ENCODE data around the gene ADAM10. TPM values are rescaled to one million over a fixed set of nuclear protein-coding genes. Genes with fewer than 3 reads are reported as not detected.

ADAM10 gene
- total RNA-seq, 1 experiment from 2014 or later, result 91.3 TPM

DNA sequence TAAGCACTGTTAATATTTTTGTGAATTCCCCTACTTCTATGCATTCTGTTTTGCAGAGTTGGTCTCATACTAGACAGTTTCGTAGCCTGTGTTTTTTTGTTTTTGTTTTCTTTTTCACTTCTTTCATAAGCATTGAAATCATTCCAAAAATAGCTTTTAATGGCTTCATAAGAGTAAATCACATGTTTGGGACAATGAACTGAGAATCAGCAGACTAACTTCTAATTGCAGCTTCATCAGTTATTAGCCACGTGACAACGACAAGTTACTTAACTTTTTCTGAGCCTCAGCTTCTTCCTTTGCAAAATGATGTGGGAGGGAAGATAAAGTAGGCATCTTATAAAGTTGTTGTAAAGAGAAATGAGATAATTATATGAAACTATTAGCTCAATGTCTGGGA, 193.0 kb downstream of the ADAM10 start:
- POLR2A ChIA-PET (ENCODE audit: unreplicated experiment), result interaction anchor here (0.6 kb wide), 1 partner anchor 116 kb away, joined by 14 read pairs; no protein-coding TSS in a partner anchor
- BruUV-seq (replicated peaks), result no TSS peak
- intact Hi-C loops (cut with micrococcal nuclease), result no loop called here

DNA sequence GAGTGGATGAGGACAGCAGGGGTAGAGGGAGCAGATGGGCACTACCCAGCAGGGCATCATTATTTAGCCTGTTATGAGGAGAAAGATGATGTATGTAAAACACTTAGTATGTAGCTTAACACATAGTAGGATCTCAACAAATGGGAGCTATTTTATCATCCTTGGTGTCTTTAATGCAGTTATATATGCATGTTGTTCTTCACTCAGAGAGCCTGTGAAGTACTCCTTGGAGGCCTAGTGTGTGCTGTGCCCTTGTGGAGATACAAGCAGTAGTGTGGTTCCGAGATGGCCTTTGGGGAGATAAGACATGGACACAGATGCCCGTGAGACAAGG, 193.5 kb downstream of the ADAM10 start:
- no peaks in the 10 kb centered on the region for H3K9me2 ChIP-seq (replicated peaks; ENCODE audit: low read length)
- ATAC-seq, result no peak
- intact Hi-C loops (cut with micrococcal nuclease), result no loop called here
- no peaks in the 10 kb centered on the region for H3K27me3 ChIP-seq (ENCODE audit: low read length)
- no peak overlapping the region for H3K4me2 ChIP-seq (ENCODE audit: low read length)
- ChIA-PET CTCF (no interaction called here), POLR2A (ENCODE audit: unreplicated experiment) (no interaction called here)
- H3K4me3 ChIP-seq (ENCODE audit: low read length), result no peak overlapping the region
- H3K9ac ChIP-seq (ENCODE audit: low read length), result no peak overlapping the region
- H3K79me2 ChIP-seq (ENCODE audit: low read length), result no peaks in the 10 kb centered on the region
- H3K9me3 ChIP-seq (ENCODE audit: low read length), result no peaks in the 10 kb centered on the region
- no peak for DNase-seq
- BruUV-seq (replicated peaks), result no TSS peak
- H4K20me1 ChIP-seq (ENCODE audit: low read length), result no peaks in the 10 kb centered on the region
- H3F3A ChIP-seq (ENCODE audit: low read length, unreplicated experiment), result no peaks in the 10 kb centered on the region
- TF ChIP-seq, protein P1, sequence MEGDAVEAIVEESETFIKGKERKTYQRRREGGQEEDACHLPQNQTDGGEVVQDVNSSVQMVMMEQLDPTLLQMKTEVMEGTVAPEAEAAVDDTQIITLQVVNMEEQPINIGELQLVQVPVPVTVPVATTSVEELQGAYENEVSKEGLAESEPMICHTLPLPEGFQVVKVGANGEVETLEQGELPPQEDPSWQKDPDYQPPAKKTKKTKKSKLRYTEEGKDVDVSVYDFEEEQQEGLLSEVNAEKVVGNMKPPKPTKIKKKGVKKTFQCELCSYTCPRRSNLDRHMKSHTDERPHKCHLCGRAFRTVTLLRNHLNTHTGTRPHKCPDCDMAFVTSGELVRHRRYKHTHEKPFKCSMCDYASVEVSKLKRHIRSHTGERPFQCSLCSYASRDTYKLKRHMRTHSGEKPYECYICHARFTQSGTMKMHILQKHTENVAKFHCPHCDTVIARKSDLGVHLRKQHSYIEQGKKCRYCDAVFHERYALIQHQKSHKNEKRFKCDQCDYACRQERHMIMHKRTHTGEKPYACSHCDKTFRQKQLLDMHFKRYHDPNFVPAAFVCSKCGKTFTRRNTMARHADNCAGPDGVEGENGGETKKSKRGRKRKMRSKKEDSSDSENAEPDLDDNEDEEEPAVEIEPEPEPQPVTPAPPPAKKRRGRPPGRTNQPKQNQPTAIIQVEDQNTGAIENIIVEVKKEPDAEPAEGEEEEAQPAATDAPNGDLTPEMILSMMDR (conservative IDR thresholded peaks at IDR 0.05; ENCODE audit: low read depth, low read length), result no peak
- no peak for TF ChIP-seq EZH2phosphoT487 (IDR thresholded peaks at IDR 0.05; ENCODE audit: borderline replicate concordance, low read length)
- no peak for TF ChIP-seq EZH2 (IDR thresholded peaks at IDR 0.05; ENCODE audit: low read length, unreplicated experiment)
- no peaks in the 10 kb centered on the region for H3K36me3 ChIP-seq (ENCODE audit: low read depth, low read length)
- H3K4me1 ChIP-seq (ENCODE audit: insufficient read depth, low read length), result peaks cover 16% of the 10 kb centered on the region
- no peak overlapping the region for H2AFZ ChIP-seq (ENCODE audit: low read length)
- H3K27ac ChIP-seq (ENCODE audit: low read length), result no peak overlapping the region

More for the DNA sequence above, 193.0 kb downstream of the ADAM10 start:
- H3K27ac ChIP-seq (ENCODE audit: low read length), result no peak overlapping the region
- CTCF ChIA-PET, result no interaction called here
- no peaks in the 10 kb centered on the region for H3K27me3 ChIP-seq (ENCODE audit: low read length)
- H3K9ac ChIP-seq (ENCODE audit: low read length), result no peak overlapping the region
- H3K9me2 ChIP-seq (replicated peaks; ENCODE audit: low read length), result no peaks in the 10 kb centered on the region
- H2AFZ ChIP-seq (ENCODE audit: low read length), result no peak overlapping the region
- H3F3A ChIP-seq (ENCODE audit: low read length, unreplicated experiment), result no peaks in the 10 kb centered on the region
- no peaks in the 10 kb centered on the region for H3K79me2 ChIP-seq (ENCODE audit: low read length)
- H4K20me1 ChIP-seq (ENCODE audit: low read length), result no peaks in the 10 kb centered on the region
- no peaks in the 10 kb centered on the region for H3K36me3 ChIP-seq (ENCODE audit: low read depth, low read length)
- peaks cover 10% of the 10 kb centered on the region for H3K4me1 ChIP-seq (ENCODE audit: insufficient read depth, low read length)
- no peak for ATAC-seq
- H3K9me3 ChIP-seq (ENCODE audit: low read length), result no peaks in the 10 kb centered on the region
- DNase-seq, result no peak
- no peak overlapping the region for H3K4me3 ChIP-seq (ENCODE audit: low read length)
- no peak for TF ChIP-seq EZH2 (IDR thresholded peaks at IDR 0.05; ENCODE audit: low read length, unreplicated experiment)
- no peak for TF ChIP-seq EZH2phosphoT487 (IDR thresholded peaks at IDR 0.05; ENCODE audit: borderline replicate concordance, low read length)
- TF ChIP-seq, protein P1 (conservative IDR thresholded peaks at IDR 0.05; ENCODE audit: low read depth, low read length), result no peak
- H3K4me2 ChIP-seq (ENCODE audit: low read length), result no peak overlapping the region

DNA sequence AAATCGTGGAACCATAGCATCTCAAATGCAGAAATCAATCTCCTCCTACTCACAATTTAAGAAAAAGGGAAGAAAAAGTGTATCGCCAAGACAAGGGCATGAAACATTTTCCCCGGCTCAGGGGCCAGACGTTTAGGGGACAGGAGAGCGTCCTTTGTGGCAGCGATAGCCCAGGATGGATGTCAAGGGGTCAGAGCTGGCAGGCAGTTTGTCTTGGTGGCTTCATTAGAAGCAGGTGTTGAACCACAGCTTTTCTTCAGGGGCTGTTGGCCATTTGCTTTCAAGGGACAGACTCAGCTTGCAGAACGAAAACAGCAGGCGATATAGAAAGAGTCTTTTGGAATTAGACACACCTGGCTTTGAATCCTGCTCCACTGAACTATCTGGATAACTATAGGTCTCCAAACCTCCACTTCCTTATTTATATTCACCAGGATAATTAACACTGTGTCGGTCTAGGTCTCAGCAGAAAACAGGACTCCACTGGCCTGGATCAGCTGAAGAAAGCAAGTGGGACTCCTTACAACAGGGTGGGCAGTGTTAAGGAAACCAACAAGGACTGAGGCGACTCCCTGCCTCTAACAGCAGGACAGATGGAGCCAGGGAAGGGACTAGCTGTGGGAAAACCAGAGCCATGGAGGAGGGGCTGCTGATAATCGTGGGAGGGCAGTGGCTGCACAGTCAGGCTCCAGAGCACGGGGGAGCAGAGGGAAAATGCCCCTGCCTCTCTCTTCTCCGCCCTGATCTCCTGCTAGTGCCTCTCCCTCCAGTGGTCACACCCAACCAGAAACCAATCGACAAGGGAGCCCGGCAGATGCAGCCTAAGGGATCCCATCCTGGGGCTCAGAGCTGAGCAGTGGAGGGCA, 194.1 kb downstream of the ADAM10 start:
- intact Hi-C loops (cut with micrococcal nuclease), result no loop called here
- no peaks in the 10 kb centered on the region for H3K79me2 ChIP-seq (ENCODE audit: low read length)
- BruUV-seq (replicated peaks), result no TSS peak
- no peaks in the 10 kb centered on the region for H3K9me2 ChIP-seq (replicated peaks; ENCODE audit: low read length)
- no peaks in the 10 kb centered on the region for H3F3A ChIP-seq (ENCODE audit: low read length, unreplicated experiment)
- CTCF ChIA-PET, result no interaction called here
- no peak overlapping the region for H3K4me3 ChIP-seq (ENCODE audit: low read length)
- H3K27ac ChIP-seq (ENCODE audit: low read length), result no peak overlapping the region
- no peaks in the 10 kb centered on the region for H3K9me3 ChIP-seq (ENCODE audit: low read length)
- H4K20me1 ChIP-seq (ENCODE audit: low read length), result no peaks in the 10 kb centered on the region
- no peak overlapping the region for H3K9ac ChIP-seq (ENCODE audit: low read length)
- H3K4me1 ChIP-seq (ENCODE audit: insufficient read depth, low read length), result peaks cover 16% of the 10 kb centered on the region
- no peak overlapping the region for H3K4me2 ChIP-seq (ENCODE audit: low read length)
- H3K36me3 ChIP-seq (ENCODE audit: low read depth, low read length), result no peaks in the 10 kb centered on the region
- no peak overlapping the region for H2AFZ ChIP-seq (ENCODE audit: low read length)
- no peaks in the 10 kb centered on the region for H3K27me3 ChIP-seq (ENCODE audit: low read length)
- TF ChIP-seq EZH2 (IDR thresholded peaks at IDR 0.05; ENCODE audit: low read length, unreplicated experiment) (no peak), EZH2phosphoT487 (IDR thresholded peaks at IDR 0.05; ENCODE audit: borderline replicate concordance, low read length) (no peak)
- DNase-seq (no peak), ATAC-seq (no peak)
- POLR2A ChIA-PET (ENCODE audit: unreplicated experiment), result no interaction called here

Data from PC-3 (cell line).